ENCODE results near the gene SRRM4. TPM values are rescaled to one million over a fixed set of nuclear protein-coding genes. Genes with fewer than 3 reads are reported as not detected.

SRRM4 gene
- total RNA-seq, 4 donors from 2014 or later = not detected

DNA sequence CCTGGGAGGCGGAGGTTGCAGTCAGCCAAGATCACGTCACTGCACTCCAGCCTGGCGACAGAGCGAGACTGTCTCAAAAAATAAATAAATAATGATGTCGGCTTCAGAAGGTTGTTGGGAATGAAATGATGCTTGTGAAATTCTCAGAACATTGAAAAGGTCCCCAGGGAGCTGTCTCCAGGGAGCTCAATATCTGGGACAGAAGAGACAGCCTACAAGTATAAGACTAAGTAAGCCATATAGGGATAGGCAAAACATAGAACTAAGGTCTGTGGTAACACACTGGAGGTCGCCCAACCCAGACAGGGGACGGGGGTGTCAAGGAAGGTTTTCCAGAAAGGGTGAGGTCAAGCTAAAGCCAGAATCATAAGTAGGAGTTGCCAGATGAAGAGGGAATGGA lies 167.9 kb downstream of the SRRM4 start:
- DNase-seq (ENCODE audit: low spot score) (no peak), ATAC-seq (ENCODE audit: low FRiP score) (no peak)
- TF ChIP-seq, protein P1, sequence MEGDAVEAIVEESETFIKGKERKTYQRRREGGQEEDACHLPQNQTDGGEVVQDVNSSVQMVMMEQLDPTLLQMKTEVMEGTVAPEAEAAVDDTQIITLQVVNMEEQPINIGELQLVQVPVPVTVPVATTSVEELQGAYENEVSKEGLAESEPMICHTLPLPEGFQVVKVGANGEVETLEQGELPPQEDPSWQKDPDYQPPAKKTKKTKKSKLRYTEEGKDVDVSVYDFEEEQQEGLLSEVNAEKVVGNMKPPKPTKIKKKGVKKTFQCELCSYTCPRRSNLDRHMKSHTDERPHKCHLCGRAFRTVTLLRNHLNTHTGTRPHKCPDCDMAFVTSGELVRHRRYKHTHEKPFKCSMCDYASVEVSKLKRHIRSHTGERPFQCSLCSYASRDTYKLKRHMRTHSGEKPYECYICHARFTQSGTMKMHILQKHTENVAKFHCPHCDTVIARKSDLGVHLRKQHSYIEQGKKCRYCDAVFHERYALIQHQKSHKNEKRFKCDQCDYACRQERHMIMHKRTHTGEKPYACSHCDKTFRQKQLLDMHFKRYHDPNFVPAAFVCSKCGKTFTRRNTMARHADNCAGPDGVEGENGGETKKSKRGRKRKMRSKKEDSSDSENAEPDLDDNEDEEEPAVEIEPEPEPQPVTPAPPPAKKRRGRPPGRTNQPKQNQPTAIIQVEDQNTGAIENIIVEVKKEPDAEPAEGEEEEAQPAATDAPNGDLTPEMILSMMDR (IDR thresholded peaks at IDR 0.05) = no peak

DNA sequence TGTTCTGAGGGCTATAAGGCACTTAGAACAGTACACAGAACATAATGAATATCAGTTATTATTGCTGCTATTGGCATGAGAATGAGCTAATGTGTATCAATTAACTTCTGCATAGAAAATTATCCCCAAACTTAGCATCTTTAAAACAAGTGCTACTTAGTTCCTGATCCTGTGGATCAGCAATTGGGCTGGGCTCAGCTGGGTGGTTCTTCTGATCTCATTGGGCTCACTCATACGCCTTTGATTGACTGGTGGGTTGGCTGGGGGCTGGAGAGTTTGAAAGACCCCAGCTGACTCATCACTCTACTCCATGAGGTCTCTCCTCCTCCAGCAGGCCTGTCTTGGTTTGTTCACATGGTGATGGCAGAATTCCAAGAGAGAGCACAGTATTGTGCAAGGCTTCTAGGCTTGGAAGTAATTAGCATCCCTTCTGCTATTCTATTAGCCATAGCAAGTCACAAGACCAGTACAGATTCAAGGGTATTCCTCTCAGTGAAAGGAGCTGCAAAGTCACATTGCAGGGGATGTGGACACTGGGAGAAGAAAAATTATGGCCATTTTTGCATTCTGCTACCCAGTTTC lies 170.2 kb downstream of the SRRM4 start:
- TF ChIP-seq, protein P1 (IDR thresholded peaks at IDR 0.05) = no peak
- no peak for ATAC-seq (ENCODE audit: low FRiP score)
- DNase-seq (ENCODE audit: low spot score) = no peak

DNA sequence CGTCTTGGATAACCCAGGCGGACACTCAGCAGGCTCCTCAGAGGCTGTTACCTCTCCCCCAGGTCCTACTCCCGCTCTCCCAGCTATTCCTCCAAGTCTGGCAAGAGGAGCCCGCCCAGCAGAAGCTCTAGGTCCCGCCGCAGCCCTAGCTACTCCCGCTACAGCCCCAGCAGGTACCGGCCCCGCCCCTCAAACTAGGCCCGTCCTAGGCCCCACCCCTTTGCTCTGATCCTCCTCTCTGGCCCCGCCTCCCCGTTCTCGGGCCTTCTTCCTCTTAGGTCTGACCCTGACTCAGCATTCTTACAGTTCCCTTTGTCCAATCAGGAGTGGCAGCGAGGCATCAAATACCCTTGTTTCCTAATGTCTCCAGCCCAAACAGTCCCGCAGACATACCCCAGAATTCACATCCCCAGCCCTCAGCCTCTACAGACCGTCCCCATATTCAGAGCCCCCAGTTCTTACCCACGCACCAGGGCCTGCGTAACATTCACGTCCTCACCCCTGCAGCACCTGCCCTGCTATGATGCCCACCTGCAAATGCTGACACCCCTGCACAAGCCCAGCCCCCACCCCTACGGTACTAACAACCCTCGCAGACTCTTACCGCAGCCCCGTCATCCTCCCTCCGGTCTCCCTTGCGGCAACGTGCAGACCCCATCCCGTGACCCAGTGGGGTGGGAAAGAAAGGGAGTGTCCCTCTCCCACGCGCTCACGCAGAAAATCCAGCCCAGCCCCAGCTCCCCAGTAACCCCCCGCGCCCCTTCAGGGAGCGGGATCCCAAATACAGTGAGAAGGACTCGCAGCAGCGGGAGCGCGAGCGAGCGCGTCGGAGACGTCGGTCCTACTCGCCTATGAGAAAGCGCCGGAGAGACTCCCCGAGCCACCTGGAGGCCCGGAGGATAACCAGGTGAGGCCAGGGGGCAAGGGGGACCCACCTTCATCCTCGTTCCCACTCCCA lies 172.4 kb downstream of the SRRM4 start:
- peak; percentile 81 for ATAC-seq (ENCODE audit: low FRiP score)
- DNase-seq (ENCODE audit: low spot score) = no peak
- TF ChIP-seq, protein P1 (IDR thresholded peaks at IDR 0.05) = no peak

DNA sequence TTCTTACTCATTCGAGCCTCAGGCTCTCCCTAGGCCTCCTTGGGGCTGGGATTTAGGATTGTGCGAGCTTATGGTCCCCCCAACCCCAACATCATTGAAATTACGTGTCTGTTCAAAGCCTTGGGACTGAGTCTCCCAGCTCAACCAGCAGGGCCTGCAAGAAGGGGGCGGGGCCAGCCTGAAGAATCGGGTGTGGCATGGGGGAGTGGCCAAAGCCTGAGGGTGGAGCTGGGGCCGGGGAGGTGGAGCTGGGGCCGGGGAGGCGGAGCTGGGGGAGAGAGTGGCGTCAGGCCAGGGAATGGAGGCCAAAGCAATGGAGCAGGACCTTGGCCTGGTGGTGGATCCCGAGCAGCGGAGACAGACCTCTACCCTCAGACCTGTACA lies 173.1 kb downstream of the SRRM4 start:
- no peak for DNase-seq (ENCODE audit: low spot score)
- TF ChIP-seq, protein P1 (IDR thresholded peaks at IDR 0.05) = no peak
- no peak for ATAC-seq (ENCODE audit: low FRiP score)

DNA sequence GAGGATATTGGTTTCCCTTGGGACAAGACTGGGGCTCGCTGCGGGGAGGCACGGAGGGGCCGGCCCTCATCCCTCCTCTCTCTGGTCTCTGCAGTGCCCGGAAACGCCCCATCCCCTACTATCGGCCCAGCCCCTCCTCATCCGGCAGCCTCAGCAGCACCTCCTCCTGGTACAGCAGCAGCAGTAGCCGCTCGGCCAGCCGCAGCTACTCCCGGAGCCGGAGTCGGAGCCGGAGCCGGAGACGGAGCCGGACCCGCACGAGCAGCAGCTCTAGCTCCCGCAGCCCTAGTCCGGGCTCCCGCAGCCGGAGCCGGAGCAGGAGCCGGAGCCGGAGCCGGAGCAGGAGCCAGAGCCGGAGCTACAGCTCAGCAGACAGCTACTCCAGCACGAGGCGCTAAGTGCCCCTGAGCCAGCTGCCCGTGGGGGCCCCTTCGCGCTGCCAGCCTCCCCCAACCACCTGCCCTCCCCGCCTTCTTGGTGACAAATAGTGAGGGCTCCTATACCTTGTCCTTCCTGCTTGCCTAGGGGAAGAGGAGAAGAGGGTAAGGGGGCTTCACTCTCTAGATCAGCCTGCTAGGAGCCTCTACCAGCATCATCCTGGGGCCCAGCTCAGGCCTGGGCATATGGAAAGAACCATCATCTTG lies 175.2 kb downstream of the SRRM4 start:
- TF ChIP-seq, protein P1 (IDR thresholded peaks at IDR 0.05) = no peak
- no peak for ATAC-seq (ENCODE audit: low FRiP score)
- no peak for DNase-seq (ENCODE audit: low spot score)

DNA sequence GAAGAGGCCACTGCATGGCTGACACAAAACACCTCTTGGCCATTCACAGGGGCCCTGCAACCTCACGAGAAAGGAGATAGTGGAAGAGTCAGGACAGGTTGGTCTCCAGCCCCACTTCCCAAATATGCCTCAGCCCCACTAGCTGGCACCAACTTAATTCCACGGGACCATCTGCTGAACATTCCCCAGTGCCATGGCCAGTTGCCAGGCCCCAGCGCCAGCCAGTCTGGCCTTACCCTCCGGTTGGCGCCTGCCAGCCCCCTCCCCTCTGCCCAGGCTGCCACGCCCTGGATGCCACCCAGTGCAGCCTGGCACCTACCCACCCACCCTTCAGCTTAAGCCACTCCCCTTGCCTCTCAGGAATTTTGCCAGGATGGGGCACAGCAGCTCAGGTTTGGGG lies 176.2 kb downstream of the SRRM4 start:
- DNase-seq (ENCODE audit: low spot score) (no peak), ATAC-seq (ENCODE audit: low FRiP score) (no peak)
- TF ChIP-seq, protein P1 (IDR thresholded peaks at IDR 0.05) = no peak
